ENCODE data around the gene APC2.

APC2 gene

DNA sequence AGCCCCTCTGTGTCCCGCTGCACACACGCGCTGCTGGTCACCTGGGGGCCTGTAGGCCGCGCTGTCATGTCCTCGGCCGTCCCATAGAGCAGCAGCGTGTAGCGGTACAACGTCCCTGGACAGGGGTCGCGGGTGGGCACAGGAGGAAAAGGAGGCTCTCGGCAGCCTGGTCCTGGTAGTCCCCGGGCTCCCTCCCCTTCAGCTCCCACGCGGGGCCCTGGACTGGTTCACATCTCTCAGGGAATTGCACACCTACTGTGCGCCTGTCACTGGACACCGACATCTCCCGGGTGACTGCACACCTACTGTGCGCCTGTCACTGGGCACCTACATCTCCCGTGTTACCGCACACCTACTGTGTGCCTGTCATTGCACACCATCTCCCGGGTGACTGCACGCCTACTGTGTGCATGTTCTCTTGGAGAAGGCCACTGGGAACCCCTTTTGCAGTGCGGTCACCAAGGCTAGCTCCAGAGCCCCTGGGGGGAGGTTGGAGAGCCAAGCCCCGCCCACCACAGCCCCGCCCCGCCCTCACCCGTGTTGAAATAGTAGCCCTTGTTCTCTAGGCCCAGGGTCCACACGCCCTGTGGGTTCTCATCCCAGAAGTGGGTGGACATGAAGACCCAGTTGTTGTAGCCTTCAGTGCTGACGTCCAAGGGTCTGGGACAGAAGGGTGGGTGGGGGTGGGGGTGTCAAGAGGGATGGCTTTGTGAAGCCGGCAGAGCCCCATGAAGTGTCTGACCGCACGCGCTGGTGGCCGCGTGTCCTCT lies 32.6 kb downstream of the APC2 start:
- DNase-seq, result no peak

DNA sequence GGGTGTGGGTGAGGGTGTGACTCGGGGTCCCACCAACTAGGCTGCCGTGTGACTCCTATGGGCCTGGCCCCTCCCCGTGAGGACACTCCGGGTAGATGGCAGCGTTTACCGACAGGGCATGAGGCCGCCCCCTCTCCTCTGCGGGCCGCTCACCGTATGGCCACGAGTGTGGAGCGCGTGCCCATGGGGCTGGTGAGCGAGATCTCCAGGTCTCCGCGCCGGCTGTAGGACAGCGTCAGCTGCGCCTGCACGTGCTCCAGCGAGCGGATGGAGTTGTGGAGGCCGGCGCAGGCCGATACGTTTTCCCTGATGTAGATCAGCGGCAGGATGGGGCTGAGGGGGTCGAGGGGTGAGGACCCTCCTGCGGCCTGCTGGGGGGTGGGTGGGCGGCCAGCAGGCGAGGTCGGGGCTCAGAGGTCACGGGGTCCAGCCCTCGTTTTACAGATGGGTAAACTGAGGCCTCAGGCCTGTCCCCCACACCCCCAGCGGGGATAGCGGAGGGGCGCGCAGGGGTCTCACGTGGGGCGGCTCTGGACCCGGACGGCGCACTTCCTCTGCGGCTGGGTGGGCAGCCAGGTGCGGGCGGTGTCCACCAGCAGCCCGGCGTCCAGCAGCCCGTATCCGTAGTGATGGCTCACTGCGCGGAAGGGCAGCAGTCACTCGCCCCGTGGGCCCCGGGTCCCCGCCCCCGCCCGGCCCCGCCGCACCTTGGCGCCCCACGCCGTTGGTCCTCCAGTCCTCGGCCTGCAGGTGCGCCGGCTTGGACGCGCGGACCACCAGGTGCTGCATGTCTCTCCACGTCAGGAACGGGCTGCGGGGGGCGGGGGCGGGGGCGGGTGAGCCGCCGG lies 33.4 kb downstream of the APC2 start:
- no peak for DNase-seq

DNA sequence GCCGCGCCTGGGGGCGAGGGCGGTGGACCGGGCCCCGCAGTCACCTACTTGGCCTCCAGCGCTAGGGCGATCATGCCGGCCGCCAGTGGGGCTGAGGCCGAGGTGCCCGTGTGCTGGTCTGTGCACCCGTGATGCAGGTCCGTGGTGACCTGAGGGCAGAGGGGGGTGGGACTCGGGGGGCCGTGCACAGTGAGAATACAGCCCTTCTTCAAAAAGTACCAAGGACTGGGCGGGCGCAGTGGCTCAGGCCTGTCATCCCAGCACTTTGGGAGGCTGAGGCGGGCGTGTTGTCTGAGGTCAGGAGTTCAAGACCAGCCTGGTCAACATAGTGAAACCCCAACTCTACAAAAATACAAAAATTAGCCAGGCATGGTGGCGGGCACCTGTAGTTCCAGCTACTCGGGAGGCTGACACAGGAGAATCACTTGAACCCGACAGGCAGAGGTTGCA lies 34.1 kb downstream of the APC2 start:
- no peak for DNase-seq

DNA sequence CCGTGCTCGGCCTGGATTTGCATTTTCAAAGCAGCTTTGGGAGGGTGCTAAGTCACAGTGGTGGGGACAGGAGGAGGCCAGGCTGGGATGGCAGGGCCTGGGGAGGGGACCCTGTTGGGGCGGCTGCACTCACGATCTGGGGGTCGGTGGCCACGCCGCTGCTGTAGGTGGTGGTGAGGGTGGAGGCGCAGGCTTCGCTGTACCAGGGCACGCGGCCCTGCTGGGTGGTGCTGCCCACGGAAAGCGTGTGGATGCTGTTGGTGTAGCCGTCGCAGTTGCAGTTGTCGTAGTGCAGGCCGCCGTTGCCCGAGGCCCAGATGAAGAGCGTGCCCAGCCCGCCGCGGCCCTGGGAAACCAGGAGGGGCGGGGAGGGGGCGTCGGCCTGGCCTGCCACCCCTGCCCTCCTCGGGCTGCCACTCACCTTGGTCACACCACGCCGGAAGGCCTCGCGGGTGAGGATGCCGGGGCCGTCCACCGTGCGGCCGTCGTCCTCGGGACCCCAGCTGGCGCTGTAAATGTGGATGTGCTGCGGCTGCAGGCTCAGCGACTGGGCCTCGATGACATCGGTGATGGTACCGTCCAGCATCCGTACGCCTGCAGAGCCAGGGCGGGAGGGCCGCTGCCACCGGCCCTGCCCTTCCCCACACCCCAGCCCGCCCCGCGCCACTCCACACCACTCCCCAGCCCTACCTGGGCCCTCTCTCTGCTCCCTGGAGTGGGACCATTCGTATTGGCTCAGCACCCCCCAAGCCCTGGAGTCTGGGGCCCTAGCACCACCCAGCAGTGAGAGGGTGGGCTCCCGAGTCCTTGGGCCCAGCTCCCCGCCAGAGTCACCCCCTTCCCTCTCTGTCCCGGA lies 37.0 kb downstream of the APC2 start:
- no peak for DNase-seq

DNA sequence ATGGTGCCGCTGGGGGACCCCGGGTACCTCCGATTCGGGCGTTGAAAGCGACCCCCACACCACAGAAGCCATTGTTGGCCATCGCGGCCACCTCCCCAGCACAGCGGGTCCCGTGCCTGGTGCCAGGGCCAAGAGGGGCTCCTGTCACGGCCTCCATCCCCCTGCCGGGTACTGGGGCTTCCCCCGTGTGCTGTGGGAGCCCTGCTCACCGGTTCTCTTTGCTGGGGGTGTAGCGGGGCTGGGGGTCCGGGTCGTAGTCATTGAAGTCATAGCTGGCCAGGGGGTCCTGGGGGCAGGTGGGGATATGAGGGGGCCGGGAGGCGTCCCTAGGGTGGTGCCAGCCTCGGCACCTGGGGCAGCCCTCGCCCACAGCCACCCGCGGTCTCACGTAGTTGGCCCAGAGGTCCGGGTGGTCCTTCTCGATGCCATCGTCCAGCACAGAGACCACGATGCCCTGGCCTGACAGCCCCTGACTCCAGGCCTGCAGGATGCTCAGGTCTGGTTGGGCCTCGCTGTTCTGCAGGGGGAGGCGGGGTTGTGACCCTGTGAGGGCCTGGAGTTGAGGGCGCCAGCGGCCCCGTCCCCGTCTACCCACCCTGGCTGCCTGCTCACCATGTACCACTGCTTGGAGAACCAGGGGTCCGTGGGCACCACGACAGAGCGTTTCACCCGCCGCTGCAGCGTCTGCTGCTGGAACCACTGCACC lies 37.8 kb downstream of the APC2 start:
- DNase-seq, result no peak

DNA sequence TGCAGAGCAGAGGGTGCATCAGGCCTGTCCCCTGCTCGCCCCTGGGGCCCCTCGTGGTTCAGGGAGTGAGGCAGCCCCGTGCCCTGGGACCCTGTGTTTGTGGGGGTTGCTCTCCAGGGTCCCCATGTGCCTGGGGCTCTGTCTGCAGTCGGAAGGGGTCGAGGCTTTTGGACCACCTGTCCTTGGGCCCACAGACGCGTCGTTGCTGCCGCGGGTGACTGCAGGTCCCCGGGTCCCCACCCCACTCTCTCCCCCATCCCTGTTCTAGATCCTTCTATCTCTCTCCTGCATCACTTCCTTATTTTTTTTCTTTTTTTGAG lies 38.3 kb downstream of the APC2 start:
- no peak for DNase-seq

DNA sequence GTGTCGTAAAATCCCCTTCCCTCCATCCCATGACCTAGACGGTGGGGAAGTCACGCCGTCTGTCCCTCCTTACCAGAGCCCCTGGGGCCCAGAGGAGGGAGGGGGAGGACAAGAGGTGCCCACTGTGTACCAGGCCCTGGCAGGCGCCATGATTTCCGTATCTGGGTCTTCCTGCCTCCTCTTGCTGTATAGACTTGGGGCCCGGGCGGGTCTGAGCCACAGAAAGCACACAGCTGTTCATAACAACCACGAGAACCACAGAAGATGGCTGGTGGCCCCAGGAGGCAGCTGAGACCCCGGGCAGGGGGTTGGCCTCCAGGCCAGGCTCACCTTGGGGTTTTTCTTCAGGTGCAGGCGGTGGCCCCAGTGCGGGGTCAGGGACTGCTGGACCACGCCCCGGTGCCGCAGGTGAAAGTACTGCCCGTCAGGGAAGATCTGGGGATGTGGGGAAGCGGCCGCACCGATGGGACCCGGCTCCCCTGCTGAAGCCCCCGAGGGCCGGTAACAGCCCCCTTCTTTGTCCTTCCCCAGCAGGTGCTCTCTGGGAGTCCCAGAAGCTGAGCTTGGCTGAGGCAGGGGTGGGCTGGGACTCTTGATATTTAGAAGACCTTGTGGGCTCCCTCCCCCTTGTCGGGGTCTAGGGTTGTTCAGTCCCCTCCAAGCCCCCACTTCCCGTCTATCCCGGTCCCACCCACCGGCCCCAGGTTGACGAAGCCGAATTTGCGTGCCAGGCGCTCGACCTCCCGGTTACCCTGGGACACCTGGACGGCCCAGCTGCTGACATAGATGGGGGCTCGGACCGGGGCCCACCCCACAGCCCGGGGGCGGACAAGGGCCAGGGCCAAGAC lies 39.8 kb downstream of the APC2 start:
- DNase-seq, result no peak

DNA sequence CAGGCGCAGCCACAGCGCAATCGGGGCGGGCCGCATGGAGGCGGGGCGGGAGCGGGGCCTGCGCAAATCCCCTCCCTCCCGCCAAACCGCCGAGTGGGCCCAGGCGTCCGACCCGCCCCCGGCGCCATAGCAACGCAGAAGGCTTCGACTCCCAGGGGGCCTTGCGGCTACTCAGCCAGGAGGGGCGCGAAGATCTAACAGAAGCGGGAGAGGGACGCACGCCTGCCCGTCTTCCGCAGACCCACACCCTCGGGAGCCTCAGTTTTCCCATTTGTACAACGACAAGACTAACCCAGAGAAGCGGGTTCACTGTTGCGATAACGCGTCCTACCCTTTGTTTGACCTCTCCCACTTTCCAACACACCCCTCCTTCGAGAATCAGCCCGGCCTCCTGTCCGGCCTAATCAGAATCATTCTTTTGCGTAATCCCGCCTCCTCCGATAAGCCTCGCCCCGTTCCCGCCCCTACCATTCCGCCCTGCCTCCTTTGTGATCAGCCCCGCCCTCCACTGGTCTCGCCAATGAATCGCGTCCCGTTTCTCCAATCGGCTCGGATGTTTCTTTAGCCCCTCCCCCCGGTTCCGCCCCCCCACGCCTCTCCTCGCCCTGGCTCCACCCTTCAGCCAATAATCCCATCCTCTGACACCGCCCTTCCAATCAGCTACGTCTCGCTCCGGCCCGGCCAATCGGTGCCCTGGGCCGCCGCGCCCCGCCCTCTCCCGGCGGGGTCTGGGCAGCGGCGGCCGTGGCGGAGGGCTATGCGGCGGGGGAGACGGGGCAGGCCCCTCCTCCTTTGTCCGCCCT lies 40.6 kb downstream of the APC2 start, which contains the start of gene PCSK4:
Gene PCSK4, minus strand, starts transcription at position 40 of the 803 bp plus-strand sequence. Its CDS starts 4 bp downstream, at position 36.
- DNase-seq, result peak; percentile 95

DNA sequence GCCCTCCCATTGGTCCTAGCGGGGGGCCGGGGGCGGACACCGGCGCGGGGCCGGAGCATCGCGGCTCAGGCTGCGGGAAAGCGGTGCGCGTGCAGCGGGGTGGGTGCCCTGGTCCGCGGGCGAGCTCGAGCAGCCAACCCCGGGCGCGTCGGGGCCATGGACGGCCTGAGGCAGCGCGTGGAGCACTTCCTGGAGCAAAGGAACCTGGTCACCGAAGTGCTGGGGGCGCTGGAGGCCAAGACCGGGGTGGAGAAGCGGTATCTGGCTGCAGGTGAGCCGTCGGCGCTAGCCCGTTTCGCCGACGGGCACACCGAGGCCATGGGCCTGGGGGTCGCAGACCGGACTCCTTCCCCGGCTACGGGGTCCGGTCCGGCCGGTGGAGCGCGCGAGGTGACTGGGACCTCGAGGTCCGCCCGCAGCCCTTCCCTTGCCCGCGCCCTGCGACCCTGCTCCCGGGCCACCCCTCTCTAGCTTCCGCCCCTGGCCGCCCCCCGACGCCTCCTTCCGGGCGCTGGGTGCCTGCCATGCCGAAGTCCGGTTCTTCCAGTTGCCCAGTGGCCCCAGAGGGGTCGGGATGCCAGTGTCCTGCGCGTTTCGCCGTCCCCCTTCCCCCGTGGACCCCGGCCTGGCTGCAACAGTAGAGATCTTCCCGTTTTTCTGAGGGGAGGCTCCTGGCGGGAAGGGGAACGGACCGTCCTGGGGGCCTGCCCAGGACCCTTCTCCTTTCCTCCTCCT lies 41.4 kb downstream of the APC2 start, which contains the start of gene REEP6:
Gene REEP6, plus strand, starts transcription at position 68 of the 735 bp plus-strand sequence. Its CDS starts 89 bp downstream, at position 157.
- DNase-seq, result no peak

DNA sequence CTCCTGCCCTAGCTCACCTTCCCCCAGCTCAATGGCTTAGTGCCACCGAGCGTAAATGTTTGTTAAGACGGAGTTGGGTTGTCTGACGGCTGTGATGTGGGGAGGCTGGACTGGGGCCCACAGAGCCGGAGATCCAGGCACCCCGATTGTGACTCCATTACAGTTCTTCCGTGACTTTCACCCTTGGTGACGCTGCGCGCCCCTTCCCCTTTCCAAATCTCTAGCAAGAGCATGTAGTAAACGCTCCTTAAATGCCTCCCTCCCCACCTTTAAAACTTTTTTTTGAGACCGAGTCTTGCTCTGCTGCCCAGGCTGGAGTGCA lies 41.9 kb downstream of the APC2 start:
- DNase-seq, result no peak

DNA sequence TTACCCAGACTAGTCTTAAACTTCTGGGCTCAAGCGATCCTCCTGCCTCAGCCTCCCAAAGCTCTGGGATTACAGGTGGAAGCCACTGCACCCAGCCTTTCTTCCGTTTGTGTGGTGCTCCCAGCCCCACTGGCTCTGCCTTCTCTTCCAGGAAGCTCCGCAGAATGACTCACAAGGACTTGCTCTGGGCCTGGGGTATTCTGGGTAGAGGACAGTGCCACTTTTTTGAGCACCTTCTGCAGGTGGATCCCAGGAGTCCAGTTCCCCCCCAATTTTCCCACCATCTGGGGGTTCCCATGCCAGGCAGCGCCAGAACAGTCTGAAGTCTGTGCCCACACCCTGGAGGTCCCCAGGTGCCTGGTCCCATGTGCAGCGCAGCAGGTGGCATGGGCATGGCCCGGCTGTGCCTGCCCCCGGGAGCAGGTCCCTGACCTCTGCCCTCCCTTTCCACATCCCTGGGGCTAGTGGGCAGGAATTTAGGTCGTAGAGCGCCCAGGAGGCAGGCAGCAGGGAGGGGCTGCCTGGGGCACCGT lies 42.6 kb downstream of the APC2 start:
- no peak for DNase-seq

DNA sequence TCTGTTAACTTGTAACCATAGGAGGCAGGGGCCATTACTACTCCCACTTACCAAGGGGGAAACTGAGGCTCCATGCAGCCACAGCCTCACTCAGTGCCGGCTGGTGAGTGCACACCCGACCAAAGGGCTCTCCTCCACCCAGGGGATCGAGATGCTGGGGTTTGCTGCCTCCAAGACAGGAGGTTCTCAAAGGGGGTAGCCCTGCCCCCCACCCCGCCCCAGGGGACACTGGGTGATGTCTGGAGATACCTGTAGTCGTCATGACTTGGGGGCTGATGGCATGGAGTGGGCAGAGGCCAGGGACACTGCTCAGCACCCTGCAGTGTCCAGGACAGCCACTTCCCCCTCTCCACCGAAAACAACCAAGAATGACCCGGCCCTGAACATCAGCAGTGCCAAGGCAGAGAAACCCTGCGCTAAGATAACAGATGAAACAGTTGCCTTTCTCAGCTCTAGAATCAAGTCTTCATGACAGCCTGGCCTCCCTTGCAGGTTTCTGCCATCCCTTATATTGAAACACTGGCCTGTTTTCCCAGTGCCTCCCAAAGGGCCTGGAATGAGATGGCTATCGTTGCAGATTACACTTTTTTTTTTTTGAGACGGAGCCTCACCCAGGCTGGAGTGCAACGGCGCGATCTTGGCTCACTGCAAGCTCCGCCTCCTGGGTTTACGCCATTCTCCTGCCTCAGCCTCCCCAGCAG lies 44.3 kb downstream of the APC2 start:
- no peak for DNase-seq

DNA sequence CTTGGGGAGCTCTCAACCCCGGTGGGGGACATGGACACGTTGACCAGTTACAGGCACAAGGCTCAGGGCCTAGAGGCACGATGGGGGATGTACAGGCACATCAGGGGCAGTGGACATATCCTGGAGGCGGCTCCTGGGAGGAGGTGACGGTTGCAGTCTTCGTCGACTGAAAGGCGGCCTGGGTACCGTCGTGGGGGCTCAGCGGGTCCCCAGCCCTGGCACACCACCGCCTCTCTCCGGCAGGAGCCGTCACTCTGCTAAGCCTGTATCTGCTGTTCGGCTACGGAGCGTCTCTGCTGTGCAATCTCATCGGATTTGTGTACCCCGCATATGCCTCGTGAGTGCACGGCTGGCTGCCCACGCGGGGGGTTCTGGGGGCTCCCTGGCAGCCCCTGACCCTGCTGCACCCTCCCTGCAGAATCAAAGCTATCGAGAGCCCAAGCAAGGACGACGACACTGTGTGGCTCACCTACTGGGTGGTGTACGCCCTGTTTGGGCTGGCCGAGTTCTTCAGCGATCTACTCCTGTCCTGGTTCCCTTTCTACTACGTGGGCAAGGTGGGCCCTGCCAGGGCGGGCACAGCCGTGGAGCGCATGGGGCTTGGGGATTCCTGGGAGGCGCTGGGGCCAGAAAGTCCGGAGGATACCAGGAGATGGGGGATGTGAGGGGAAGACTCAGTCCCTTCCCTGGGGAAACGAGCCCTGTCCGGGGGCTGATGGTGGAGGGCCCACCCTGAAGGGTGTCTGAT lies 45.3 kb downstream of the APC2 start:
- DNase-seq, result no peak

DNA sequence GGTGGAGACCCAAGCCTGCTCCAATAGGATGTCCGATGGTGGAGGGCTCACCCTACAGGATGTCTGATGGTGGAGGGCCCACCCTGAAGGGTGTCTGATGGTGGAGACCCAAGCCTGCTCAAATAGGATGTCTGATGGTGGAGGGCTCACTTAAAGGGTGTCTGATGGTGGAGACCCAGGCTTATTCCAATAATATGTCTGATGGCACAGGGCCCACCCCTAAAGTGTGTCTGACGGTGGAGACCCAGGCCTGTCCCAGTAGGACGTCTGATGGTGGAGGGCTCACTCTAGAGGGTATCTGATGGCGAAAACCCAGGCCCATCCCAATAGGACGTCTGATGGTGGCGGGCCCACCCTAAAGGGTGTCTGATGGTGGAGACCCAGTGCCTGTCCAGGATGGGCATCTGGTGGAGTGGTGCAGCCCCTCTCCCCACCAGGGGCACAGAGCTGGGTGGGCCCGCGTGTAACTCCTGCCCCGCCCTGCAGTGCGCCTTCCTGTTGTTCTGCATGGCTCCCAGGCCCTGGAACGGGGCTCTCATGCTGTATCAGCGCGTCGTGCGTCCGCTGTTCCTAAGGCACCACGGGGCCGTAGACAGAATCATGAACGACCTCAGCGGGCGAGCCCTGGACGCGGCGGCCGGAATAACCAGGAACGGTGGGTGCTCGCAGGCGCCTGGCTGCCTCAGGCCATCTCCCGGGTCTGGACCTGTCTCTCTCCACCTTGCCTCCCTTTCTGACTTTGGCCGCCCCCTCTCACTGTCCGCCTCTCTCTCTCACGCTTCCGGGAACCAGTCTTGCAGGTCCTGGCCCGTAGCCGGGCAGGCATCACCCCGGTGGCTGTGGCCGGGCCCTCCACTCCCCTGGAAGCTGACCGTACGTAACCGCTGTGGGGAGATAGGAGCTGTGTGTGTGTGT lies 46.1 kb downstream of the APC2 start:
- no peak for DNase-seq

DNA sequence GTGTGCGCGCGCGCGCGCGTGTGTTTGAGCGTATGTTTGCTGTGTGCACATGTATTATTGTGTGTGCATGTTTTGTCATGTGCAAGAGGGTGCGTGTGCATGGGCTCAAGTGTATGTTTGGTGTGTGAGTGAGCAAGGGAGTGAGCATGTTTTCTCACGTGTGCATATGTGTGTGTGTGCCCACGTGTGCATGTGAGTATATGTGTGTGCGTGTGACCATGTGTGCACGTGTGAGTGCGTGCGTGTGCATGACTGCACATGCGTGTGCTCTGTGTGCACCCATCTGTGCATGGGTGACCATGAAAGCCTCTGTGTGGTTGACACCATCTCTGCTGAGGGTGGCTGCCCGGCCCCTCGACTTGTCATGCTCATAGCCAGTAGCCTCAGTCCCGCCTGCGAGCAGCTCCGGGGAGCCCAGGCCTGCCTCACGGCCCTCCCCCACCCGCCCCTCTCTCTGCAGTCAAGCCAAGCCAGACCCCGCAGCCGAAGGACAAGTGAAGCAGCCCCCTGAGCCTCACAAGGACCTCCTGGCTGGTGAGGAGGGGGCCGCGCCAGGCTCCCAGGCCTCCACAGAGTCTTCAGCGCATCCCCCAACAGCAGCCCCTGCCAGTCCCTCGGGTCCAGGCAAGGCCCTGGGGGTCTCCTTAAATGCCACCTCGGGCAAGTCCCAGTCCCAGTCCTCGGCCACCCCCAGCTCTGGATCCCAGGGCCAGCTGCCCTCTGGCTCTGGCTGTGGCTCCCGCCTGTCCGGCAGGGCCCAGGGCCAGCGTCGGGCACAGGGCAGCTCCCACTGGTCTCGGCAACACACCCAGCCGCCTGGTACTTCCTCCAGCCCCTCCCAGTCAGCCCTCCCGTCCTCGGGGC lies 47.0 kb downstream of the APC2 start:
- no peak for DNase-seq

DNA sequence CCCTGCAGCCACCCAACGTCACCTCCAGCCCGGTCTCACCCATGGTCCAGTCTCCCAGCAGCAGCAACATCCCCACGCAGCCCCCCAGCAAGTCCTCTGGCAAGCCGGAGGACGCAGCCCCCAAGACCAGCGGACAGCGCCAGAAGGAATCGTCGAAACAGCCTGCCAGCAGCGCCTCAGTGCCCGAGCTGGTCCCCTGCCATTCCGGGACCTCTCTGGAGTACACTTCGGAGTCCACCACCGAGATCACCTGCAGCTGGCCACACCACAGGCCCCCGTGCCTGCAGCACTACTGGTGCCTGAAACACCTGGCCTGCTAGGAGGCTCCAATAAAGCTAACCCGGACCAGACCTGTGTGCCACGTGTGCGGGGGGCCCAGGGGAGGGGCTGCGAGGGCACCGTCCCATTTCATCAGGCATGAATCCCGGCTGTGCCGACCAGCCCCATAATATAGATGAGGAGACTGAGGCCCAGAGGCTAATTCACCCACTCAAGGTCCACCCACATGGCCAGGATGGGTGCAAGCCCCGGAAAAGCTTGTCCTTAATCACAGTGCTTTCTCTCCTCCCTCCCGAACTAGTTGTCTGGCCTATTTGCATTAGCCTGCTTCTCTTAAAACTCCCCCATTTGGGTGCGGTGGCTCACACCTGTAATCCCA lies 47.8 kb downstream of the APC2 start:
- DNase-seq, result no peak
